CD14-positive monocyte (primary cell): ENCODE data around the gene FMR1. TPM values are rescaled to one million over a fixed set of nuclear protein-coding genes. Genes with fewer than 3 reads are reported as not detected.

Experiments
- DNase-seq, 3 donors: peaks; one replicate each; pipeline ENCODE4 v3.0.0-alpha.2; 2011 to 2022
- H2AFZ ChIP-seq: 2 replicates; pipeline ENCODE4 v1.6.0; 2012; ENCODE audit warnings: mild to moderate bottlenecking, low read depth, low read length, inconsistent platforms; ENCODE audit not compliant: insufficient read depth, poor library complexity, severe bottlenecking
- H3K27ac ChIP-seq, 2 donors: 1 replicate in 1 of 2; 2 replicates in 1 of 2; pipeline ENCODE4 v1.5.1; 2012 to 2013; ENCODE audit warnings: low read length in 2 of 2, control low read depth in 1 of 2, inconsistent platforms in 1 of 2, low read depth in 1 of 2, mild to moderate bottlenecking in 1 of 2
- H3K27me3 ChIP-seq, 2 donors: one replicate each; pipeline versions ENCODE4 v1.6.0 to v1.6.1; 2011 to 2013; ENCODE audit warnings: low read length in 2 of 2; ENCODE audit not compliant: control insufficient read depth in 2 of 2, insufficient read depth in 2 of 2
- H3K36me3 ChIP-seq, 2 donors: replicated peaks in 1 of 2; 1 replicate in 1 of 2; 2 replicates in 1 of 2; pipeline versions ENCODE4 v1.5.1 to v1.6.1; 2012 to 2013; ENCODE audit warnings: low read length in 2 of 2, control low read depth in 1 of 2, inconsistent platforms in 1 of 2, mild to moderate bottlenecking in 1 of 2; ENCODE audit not compliant: insufficient read depth in 2 of 2, control insufficient read depth in 1 of 2
- H3K4me1 ChIP-seq, 2 donors: 1 replicate in 1 of 2; 2 replicates in 1 of 2; pipeline versions ENCODE4 v1.5.1 to v1.6.1; 2012 to 2013; ENCODE audit warnings: low read length in 2 of 2, control low read depth in 1 of 2, inconsistent platforms in 1 of 2, mild to moderate bottlenecking in 1 of 2, moderate library complexity in 1 of 2; ENCODE audit not compliant: insufficient read depth in 2 of 2, control insufficient read depth in 1 of 2
- H3K4me2 ChIP-seq: replicated peaks from 2 replicates; pipeline ENCODE3; 2012; ENCODE audit warnings: low read length, moderate library complexity, mild to moderate bottlenecking; ENCODE audit not compliant: poor library complexity, severe bottlenecking; ENCODE audit errors: extremely low read depth
- H3K4me3 ChIP-seq, 3 experiments: fragments of 200-600 bp in 1 of 3; sonication (generic) in 1 of 3; replicated peaks in 1 of 3; 1 replicate in 2 of 3; 2 replicates in 1 of 3; pipeline ENCODE4 v1.5.1; 2011 to 2013; ENCODE audit warnings: low read length in 3 of 3, mild to moderate bottlenecking in 3 of 3, control low read depth in 2 of 3, low read depth in 2 of 3, inconsistent platforms in 1 of 3, moderate library complexity in 1 of 3
- H3K79me2 ChIP-seq: 2 replicates; pipeline ENCODE4 v1.6.0; 2012; ENCODE audit warnings: mild to moderate bottlenecking, control low read depth, inconsistent platforms, low read length, moderate library complexity; ENCODE audit not compliant: insufficient read depth
- H3K9ac ChIP-seq: 2 replicates; pipeline ENCODE4 v1.6.0; 2017; ENCODE audit warnings: low read length, mild to moderate bottlenecking; ENCODE audit not compliant: insufficient read depth, poor library complexity, severe bottlenecking
- H3K9me3 ChIP-seq, 2 donors: replicated peaks in 1 of 2; 1 replicate in 1 of 2; 2 replicates in 1 of 2; pipeline versions ENCODE4 v1.5.1 to v1.6.1; 2012 to 2013; ENCODE audit warnings: low read length in 2 of 2, control low read depth in 1 of 2; ENCODE audit not compliant: control insufficient read depth in 1 of 2, insufficient read depth in 1 of 2
- H4K20me1 ChIP-seq: 2 replicates; pipeline ENCODE4 v1.6.0; 2012; ENCODE audit warnings: mild to moderate bottlenecking, low read length, control low read depth, moderate library complexity; ENCODE audit not compliant: insufficient read depth
- H3K27ac Mint-ChIP-seq, 7 donors: one replicate each; pipeline ENCODE4 v1.8.0; 2020; ENCODE audit warnings: mild to moderate bottlenecking in 7 of 7, mixed read lengths in 7 of 7, moderate library complexity in 6 of 7, inconsistent platforms in 2 of 7
- H3K27me3 Mint-ChIP-seq, 3 donors: one replicate each; pipeline ENCODE4 v1.8.0; 2021 to 2022; ENCODE audit warnings: low read depth in 3 of 3, mild to moderate bottlenecking in 3 of 3, mixed read lengths in 3 of 3, moderate library complexity in 3 of 3, inconsistent platforms in 1 of 3
- H3K36me3 Mint-ChIP-seq, 2 donors: one replicate each; pipeline ENCODE4 v1.8.0; 2020; ENCODE audit warnings: mixed read lengths in 2 of 2, inconsistent platforms in 1 of 2, mild to moderate bottlenecking in 1 of 2
- H3K4me1 Mint-ChIP-seq: one replicate; pipeline ENCODE4 v1.8.0; 2020; ENCODE audit warnings: mild to moderate bottlenecking, mixed read lengths
- H3K4me3 Mint-ChIP-seq, 2 donors: one replicate each; pipeline ENCODE4 v1.8.0; 2020; ENCODE audit warnings: mild to moderate bottlenecking in 2 of 2, mixed read lengths in 2 of 2, moderate library complexity in 1 of 2
- H3K9me3 Mint-ChIP-seq, 7 donors: one replicate each; pipeline ENCODE4 v1.8.0; 2020 to 2022; ENCODE audit warnings: mixed read lengths in 7 of 7, mild to moderate bottlenecking in 6 of 7, moderate library complexity in 6 of 7, inconsistent platforms in 2 of 7
- CTCF ChIP-seq: fragments of 200-600 bp; IDR thresholded peaks from one replicate; pipeline ENCODE4 v1.8.0; 2022; ENCODE audit warnings: antibody characterized with exemption, mild to moderate bottlenecking
- WGBS: methylation state at CpG from one replicate; pipeline ENCODE4 v1.1.5; 2013; ENCODE audit warnings: missing lambda C conversion rate; ENCODE audit not compliant: insufficient coverage; 5-methylcytosine and 5-hydroxymethylcytosine counted together
- intact Hi-C, 2 donors: fragments of 100-400 bp; cut with micrococcal nuclease; formaldehyde crosslinking; loops; one replicate each; pipeline versions ENCODE4 v1.15.0 to v1.15.1; 2023
- polyA minus RNA-seq: library from RNA; depleted of rRNA, polyadenylated mRNA; stranded (reverse); fragments of >200 nt; gene quantifications from 2 replicates; pipeline ENCODE4 v1.2.3, GENCODE V29; 2012
- polyA plus RNA-seq, 3 donors: library from polyadenylated mRNA; depleted of rRNA in 1 of 3; unstranded in 2 of 3; stranded (reverse) in 1 of 3; fragments of 300-500 nt in 2 of 3; fragments of >200 nt in 1 of 3; fragmentation: Illumina TruSeq in 2 of 3; gene quantifications; 1 replicate in 2 of 3; 2 replicates in 1 of 3; pipeline ENCODE4 v1.2.3, GENCODE V29; 2012 to 2021
- total RNA-seq, 12 experiments: library from RNA in 1 of 12; stranded (reverse) in 1 of 12; fragments of 120-200 nt in 1 of 12; gene quantifications; one replicate each; pipeline ENCODE4 v1.2.4 and lab custom pipeline; 2013 to 2026; ENCODE audit warnings: mixed read lengths in 6 of 12, inconsistent platforms in 1 of 12

The FMR1 gene
- 29.2 TPM for total RNA-seq (2013)
- 10 to 100 TPM in 1 of 3 donors, 1 to 10 TPM in 2; 3.7 to 31.8 (median 5.1) TPM for polyA plus RNA-seq
- polyA minus RNA-seq, result 10.8 and 16.2 TPM in 2 replicates
- 49.3 to 82.5 (median 61.2) reads per million in 11 experiments for total RNA-seq (lab: John Stamatoyannopoulos, UW)

- Mint-ChIP-seq H3K4me3 (peak within 1 kb of the TSS; percentile 97 to 98), H3K4me1 (peaks cover 25% of the 10 kb centered on the region), H3K27me3 (peaks cover 0 to 6% (median 1%) of the 10 kb centered on the region in 3 donors), H3K9me3 (peaks cover 0 to 12% (median 0%) of the 10 kb centered on the region in 7 donors), H3K36me3 (no peaks in the 10 kb centered on the region), H3K27ac (peak within 1 kb of the TSS; percentile 90 to 98 (median 95))
- H3K27me3 ChIP-seq, result no peaks in the 10 kb centered on the region
- H3K9me3 ChIP-seq, result no peaks in the 10 kb centered on the region
- DNase-seq, result peak; percentile 94 to 95 (median 94)
- H4K20me1 ChIP-seq, result peaks cover 8% of the 10 kb centered on the region
- 1% methylated on average over 38 of the region's 66 CpGs for WGBS
- H3K4me1 ChIP-seq, result peaks cover 14 to 21% of the 10 kb centered on the region in 2 donors
- H3K27ac ChIP-seq, result peak within 1 kb of the TSS; percentile 85 to 88
- H3K4me2 ChIP-seq, result peak within 1 kb of the TSS; percentile 74
- peak within 1 kb of the TSS; percentile 68 to 87 (median 80) for H3K4me3 ChIP-seq
- H3K79me2 ChIP-seq, result peaks cover 43% of the 10 kb centered on the region
- no peaks in the 10 kb centered on the region for H3K36me3 ChIP-seq
- no peak for TF ChIP-seq CTCF
- peak within 1 kb of the TSS; percentile 81 for H2AFZ ChIP-seq
- intact Hi-C loops, result loop anchor here in 1 of 2 donors (10.0 kb wide), 1 partner anchor 1593 kb away; the partner anchor contains the start of gene IDS
- H3K9ac ChIP-seq, result peak within 1 kb of the TSS; percentile 86
Measured at GRCh38 chrX:147911192-147912022, at the start of gene FMR1. TSS of gene FMR1 (plus strand) at chrX:147911919. CDS start at chrX:147912180, 261 bp downstream.

DNA sequence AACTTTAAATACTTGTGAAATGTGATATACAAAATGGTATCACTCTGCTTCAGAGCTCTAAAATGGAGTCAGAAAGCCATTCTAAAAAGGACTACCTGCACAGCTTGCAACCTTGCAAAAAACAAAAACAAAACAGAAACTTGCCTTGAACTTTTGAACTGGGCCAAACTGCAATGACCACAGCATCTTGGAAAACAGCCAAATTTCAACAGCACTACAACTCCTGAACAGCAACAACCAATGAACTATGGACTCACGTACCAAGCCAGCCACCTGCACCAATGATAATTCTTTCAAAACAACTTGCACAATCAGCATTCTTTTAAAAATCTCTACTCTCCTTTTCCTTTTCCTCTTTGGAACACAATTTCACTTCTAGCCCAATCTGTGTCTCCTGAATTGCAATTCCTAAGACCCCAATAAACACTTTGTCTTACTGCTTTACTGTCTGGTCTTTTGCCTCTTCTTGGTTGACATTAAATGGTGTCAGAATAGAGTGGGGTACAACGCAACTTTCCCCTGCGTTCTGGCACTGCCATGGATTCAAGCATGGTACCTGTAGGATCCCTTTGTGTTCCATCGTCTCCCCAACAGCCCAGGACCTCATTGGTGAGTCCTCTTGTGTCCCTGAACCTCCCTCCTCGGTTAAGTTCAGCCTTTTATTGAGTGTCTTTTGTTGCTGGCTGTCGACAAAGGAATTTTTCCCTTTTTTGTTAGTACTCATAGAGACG lies 35.7 kb upstream of the FMR1 start:
- H3K4me2 ChIP-seq, result no peak overlapping the region
- H3K27me3 Mint-ChIP-seq, result no peaks in the 10 kb centered on the region

More for the DNA sequence above, 35.7 kb upstream of the FMR1 start:
- Histone ChIP-seq H4K20me1 (no peaks in the 10 kb centered on the region), H3K27me3 (no peaks in the 10 kb centered on the region), H3K79me2 (no peaks in the 10 kb centered on the region), H2AFZ (no peak overlapping the region), H3K9ac (no peak overlapping the region), H3K36me3 (no peaks in the 10 kb centered on the region), H3K27ac (no peak overlapping the region), H3K4me3 (no peak overlapping the region), H3K4me1 (no peaks in the 10 kb centered on the region), H3K9me3 (no peaks in the 10 kb centered on the region)
- peaks cover 9% of the 10 kb centered on the region for H3K4me1 Mint-ChIP-seq
- intact Hi-C loops, result no loop called here
- no CpG with 5 or more reads among the region's 7 CpGs for WGBS
- peak; percentile 11 to 27 (median 19) for DNase-seq
- no peak for TF ChIP-seq CTCF
- H3K9me3 Mint-ChIP-seq, result peaks cover 0 to 14% (median 6%) of the 10 kb centered on the region in 7 donors
- no peaks in the 10 kb centered on the region for H3K36me3 Mint-ChIP-seq
- peak overlapping the region in 1 of 7 donors; percentile 34 for H3K27ac Mint-ChIP-seq
- no peak overlapping the region for H3K4me3 Mint-ChIP-seq
